Stimulated activated CD4-positive, alpha-beta T cell treated with anti-CD3 and anti-CD28 coated beads, Interleukin-12 subunit alpha, Interleukin-12 subunit beta, amount 100 ng/mL, for 24 hours (primary cell): ENCODE measurements around the gene SCAMP5.
A peak's percentile ranks its signal among the peaks of the same experiment; 100 is the strongest.

Experiments used
- DNase-seq, 2 experiments: peaks; one replicate each; pipeline ENCODE4 v3.0.0-alpha.2; 2020; ENCODE audit warnings: low read depth in 2 of 2

The SCAMP5 gene

DNA sequence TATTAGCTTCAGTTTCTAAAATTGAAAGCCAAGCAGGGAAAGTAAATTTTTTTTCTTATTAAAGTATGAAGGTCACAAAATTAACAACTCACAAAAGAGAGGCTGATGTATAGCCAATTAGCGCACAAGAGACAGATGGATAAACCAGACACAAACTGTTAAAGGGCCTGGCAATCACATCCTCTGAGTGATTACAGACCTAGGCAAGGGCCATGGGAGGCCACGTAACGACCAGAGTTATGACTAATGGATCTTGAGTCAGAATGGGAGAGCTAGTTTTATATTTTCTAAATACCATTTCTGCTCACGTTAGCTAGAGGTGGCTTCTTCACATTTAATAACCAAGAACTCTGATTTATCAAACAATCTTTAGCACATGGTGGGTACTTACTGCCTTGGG, 17.8 kb upstream of the SCAMP5 start:
- DNase-seq: no peak

DNA sequence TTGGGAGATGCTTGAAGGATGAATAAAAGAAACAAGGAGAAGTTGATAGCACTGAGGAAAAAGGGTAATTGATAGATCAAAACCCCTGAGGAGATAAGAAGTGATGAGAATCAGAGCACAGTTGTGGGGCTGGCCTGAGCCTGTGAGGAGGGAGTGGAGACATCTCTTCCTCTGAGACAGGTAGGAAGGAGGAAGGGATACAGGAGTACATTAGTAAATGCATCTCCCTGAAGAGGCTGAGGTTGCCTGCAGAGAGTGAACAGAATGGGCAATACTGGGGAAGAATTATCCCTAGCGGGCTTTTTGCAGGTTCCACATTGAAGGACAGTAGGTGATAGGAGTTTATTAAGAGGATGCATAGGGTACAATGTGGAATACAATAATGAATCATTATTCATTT, 17.3 kb upstream of the SCAMP5 start:
- DNase-seq: no peak

DNA sequence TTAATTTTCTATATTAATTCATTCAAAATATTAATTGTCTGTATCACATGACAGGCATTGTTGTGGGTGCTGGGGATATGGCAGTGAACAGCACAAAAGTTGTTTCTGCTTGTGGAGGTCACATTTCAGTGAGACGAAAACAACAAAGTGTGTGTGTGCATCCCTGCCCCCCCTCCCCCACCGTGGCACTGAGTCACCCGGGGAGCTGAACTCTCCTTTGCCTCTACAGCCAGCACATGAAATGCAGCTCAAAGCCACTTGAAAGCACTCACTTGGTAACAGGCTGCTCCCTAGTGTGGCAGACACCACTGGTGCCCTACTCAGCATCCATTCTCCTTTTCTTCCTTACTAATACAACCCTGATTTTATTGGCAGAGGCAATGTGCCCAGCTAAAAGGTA, 16.9 kb upstream of the SCAMP5 start:
- peak in 1 of 2 experiments; percentile 41 for DNase-seq

DNA sequence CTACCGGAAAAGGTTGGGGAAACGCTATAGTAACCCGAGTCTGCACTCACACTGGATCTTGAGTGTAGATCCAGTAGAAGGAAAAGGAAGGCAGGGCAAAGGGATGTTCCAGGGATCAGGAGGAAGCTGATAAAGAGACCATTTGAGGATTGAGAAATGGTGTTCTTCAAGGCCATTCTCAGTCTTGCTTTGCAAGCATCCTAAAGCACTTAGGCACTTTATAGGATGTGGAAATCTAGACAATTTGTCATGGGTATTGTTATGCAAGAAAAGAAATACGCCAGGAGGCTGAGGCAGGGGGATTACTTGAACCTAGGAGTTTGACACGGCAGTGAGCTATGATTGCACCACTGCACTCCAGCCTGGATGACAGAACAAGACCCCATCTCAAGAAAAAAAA, 13.2 kb upstream of the SCAMP5 start:
- no peak for DNase-seq

DNA sequence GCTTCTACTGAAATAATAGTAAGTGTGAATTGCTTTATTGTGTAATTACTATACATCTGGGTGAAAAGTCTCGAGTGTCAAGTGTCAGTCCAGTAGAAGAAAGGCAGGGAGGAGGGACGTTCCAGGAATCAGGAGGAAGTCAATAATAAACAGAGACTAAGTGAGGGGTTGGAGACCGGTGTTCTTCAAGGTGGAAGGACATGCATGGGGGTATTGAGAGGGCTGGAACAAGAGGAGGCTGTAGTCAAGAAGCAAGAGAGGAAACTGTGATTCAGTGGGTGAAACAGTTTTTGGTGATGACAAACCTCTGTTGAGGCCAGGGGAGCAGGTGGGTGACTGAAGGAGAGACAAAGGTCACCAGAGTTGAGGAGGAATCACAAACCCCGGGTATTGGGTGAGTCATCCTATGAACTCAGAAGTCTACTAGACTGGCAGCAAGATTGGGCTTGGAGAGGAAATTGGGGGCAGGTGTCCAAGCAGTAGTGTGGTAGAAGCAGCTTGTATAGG, 11.6 kb upstream of the SCAMP5 start:
- peak; percentile 28 to 48 for DNase-seq

DNA sequence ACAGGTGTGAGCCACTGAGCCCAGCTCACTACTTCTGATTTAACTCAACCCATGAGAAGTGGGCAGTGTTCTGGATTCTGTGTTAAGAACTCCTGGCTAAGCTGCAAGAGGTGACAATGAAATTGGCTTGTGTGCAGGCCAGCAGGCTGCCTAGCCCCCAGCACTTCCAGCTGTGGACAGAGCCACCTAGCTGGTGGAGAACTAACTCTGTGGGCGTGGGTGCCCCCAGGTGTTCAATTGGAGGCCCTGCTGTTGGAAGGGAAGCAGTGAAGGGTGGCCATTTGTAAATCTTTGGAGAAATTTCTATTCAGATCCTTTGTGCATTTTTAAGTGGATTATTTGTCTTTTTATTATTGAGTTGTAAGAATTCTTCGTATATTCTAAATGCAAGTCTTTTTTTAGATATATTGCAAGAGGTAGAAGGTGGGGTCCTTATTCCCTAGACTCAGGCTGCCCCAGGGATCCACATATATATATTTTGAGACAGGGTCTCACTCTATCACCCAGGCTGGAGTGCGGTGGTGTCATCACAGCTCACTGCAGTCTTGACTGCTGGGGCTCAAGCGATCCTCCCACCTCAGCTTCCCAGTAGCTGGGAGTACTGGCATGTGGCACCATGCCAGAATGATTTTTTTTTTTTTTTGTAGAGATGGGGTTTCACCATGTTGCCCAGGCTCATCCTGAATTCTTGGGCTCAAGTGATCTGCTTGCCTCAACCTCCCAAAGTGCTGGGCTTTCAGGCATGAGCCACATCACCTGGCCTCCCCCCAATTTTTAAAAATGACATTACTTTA, 7.2 kb upstream of the SCAMP5 start:
- no peak for DNase-seq

DNA sequence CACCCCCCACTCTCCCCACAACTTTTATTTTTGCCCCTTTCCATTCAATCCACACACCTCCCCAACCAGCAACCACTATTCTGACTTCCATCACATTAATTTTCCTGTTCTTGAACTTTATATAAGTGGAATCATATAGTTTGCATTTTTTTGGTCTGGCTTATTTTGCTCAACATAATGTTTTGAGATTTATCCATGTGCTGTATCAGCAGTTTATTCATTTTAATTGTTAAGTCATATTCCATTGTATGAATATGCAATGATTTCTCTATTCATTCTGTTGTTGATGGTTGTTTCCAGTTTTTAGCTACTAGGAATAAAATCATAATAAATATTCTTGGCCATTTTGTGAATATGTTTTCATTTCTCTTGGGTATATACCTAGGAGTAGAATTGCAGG, 5.8 kb upstream of the SCAMP5 start:
- no peak for DNase-seq

DNA sequence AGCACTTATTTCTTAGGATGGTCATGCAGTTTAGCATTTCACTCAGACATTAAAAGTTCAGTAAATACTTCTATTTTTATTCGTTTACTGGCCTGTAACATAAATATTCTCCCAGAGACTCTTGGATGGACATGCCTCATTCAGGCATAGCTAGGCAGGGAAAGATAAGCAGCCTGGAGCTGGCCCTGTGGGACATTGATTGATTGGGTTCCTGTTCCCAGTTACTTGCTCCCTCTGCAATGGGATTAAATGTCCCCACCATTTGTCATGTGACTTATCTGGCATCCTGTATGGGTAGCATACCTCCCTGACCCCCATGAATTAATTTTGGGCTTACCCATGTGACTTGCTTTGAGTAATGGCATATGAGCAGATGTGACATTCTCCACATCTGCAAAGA, 2.7 kb upstream of the SCAMP5 start:
- DNase-seq: no peak

DNA sequence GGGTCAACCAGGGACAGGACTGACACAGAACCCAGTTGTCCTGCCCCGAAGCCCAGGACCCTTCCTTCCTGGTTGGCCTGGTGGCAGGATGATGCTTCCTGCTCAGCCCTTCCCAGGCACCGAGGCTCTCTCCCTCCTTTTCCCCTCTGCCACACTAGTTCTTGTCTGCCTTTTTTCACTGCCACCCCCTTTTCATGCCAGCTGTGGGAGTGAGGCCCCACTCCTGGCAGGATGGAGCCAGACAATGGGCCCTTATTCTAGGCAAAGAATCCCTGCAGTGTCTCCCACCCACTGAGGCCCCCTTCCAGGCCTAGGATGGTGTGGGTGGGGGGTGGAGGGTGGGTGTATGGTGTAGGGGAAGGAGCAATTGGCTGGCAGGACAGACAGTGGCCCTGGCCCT, 1.1 kb upstream of the SCAMP5 start:
- no peak for DNase-seq

DNA sequence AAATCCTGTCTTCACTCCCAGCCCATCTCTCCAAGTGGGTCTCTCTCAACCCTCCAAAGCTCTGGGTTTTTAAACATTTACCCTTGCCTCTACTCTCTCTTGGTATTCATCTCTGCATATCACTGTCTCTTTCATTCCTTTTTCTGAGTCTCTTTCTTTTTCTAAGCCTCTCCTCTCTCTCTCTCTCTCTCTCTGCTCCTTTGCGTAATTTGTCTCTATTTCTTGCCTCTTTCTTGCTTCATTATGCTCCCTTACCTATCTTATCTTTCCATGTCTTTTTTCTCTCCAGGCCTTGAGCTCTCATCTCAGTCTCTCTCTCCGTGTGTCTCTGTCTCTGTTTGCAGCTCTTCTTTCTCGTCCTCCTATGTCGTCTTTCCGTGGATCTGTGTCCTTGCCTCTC, 678 bp upstream of the SCAMP5 start:
- no peak for DNase-seq

DNA sequence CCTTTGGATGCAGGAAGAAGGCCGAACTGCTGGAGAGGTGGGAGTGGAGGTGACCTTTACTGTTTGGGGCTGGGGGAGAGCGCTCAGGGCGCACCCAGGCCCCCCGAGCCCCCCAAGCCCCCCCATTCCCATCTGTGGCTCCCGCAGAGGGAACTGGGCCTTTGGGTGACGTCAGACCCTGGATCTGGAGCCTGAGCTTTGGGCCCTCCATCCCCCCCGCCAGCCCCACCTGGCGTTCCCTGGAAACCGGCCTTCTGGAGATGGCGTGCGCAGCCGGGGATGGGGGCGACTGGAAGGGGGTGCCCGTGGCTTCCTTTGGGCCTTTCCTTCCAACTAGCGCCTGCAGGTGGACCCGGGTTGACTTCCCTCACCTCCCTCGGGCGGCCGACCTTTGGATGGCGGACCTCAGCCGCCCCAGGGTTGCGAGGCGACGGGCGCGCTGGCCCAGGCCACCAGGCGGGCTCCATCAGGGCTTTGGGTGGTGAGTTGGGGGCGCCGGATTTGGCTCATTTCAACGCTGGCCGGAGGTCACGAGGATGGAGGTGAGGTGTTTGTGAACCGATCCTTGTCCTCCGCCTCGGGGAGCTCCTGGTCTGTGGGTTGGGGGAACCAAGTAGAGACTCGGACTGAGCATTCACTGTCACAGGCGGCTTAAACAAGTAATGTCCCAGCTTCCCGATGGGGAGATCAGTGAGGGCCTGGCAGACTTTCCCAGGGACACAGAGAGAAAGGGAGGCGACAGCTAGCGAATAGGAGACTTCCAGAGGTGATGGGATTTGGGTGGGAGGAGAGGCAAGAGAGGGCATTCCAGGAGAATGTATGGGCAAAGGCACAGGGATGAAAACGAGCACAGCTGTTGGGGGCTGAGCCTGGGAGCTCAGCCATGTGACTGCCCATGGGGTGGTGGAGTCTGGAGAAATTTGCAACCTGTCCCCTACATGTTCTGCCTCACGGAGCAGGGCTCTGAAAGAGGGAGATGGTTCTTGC, 709 bp downstream of the SCAMP5 start:
- DNase-seq: no peak

DNA sequence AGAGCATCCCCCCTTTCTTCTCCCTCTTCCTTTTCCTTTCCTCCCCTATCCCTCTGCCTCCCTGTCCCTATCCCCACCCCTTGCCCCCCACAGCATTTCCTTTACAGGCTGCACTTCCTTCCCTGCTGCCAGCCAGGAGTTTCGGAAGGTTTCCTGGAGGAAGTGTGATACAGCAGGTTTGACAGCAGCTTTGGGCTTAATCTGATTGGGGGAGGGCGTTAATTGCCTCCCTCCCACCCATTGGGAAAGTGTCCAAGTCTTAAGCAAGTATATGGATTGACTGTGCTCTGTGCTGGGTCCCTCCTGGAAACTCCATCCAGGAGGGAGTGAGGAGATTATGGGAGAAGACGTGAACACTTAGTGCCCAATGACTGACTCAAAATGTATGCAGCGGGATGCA, 1.8 kb downstream of the SCAMP5 start:
- no peak for DNase-seq

DNA sequence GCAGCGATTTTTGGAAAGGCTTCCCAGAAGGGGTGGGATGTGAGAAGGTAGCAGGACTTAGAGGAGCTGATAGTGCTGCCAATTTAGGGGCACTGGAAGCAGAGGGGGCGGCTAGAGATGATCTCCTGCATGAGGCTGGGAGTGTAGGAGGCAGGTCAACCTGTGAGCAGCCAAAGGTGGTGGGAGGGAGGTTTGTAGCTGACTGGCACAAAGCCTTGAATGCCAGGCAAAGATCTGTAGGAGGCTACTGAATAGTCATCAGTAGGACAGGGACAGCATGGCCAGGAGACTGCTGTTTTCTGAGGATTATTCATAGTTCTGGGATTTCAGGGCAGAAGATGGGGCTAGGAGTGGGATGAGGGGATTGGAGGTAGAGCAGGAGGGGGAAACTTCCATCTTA, 2.2 kb downstream of the SCAMP5 start:
- no peak for DNase-seq

DNA sequence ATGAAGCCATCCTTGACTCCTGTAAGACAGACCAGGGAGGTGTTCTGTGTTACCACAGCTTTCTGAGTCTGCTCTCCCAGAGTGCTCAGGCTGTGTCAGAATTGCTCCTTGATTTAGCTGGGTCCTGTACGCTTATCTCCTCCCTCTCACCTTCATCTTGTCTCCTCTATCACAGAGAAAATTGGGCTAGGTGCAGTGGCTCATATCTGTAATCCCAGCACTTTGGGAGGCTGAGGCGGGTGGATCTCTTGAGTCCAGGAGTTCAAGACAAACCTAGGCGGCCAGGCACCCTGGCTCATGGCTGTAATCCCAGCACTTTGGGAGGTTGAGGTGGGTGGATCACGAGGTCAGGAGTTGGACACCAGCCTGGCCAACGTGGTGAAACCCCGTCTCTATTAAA, 5.9 kb downstream of the SCAMP5 start:
- DNase-seq: no peak

DNA sequence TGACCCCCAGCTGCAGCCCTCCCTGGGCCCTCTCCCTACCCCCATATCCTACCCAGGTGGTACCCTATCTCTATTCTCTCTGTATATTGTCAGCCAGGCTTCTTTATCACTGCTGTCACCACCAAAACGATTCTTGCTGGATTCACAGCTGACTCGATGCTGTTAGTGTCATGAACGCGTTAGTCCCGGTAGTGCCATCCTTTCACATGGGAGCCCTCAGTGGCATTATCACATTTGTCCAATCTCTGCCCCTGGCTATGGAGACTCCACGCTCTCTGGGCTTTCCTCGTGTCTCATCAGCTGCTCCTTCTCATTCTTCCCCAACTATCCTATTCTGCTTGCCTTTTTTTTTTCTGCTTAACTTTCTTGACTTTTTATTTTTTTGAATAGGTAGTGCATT, 7.0 kb downstream of the SCAMP5 start:
- no peak for DNase-seq

DNA sequence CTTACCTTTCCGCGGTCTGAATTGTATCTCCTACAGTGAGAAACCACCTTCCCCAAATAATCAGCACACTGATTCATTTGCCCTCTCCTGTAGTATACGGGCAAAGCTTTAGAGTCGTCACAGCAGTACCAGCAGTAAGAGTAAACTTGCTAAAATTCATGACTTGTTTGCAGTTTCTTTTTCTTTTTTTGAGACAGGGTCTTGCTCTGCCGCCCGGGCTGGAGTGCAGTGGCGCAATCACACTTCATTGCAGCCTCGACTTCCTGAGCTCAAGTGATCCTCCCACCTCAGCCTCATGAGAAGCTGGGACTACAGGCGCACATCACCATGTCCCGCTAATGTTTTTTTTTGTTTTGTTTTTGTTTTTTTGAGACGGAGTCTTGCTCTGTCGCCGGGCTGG, 11.9 kb downstream of the SCAMP5 start:
- DNase-seq: no peak

DNA sequence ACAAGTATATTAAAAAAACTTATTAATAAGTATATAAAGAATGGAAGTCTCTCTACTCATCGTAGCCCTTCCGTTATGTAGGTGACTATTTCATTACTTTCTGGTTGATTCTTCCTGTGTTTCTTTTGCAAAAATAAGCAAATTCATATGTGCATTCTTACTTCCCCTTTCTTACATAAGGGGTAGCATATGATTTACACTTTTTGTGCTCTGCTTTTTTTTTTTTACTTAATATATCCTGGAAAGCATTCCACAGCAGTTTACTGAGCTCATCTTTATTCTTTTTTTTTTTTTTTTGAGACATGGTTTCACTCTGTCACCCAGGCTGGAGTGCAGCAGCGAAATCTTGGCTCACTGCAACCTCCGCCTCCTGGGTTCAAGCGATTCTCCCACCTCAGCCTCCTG, 12.9 kb downstream of the SCAMP5 start:
- no peak for DNase-seq

DNA sequence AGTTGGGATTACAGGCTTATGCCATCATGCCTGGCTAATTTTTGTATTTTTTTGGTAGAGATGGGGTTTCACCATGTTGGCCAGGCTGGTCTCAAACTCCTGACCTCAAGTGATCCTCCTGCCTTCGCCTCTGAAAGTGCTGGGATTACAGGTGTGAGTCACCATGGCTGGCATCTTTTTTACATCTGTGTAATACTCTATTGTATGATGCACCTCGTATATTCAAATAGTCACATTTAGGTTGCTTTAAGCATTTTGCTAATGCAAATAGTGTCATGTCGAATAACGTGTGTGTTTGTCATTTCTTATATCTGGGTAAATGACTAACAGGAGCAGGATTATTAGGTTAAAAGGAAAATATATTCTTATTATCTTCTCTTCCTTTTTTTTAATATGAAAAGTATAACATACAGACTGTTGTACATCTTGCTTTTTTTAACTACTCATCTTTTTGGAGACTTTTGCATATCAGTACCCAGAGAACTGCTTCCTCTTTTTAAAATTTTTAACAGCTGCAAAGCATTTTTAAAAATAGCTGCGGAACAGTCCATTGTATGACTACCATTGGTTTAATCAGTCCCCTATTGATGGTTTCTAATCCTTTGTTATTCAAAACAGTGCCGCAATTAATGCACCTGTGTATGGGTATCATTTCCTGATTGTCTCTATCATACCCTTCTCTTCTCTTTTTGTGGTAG, 13.4 kb downstream of the SCAMP5 start:
- DNase-seq: no peak

DNA sequence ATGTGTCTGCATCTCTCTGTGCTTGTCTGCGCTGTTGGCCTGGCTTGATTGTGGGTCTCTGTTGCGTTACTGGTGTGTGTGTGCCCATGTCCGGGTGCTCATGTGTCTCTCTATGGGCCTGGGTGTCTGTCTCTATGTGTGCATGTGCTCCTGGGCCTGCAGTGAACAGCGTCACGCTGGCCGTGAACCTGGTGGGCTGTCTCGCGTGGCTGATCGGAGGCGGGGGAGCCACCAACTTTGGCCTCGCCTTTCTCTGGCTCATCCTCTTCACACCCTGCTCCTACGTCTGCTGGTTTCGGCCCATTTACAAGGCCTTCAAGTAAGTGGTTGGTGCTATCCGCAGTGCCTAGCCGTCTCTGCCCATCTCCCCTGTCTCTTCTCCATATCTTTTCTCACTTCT, 21.1 kb downstream of the SCAMP5 start:
- no peak for DNase-seq

DNA sequence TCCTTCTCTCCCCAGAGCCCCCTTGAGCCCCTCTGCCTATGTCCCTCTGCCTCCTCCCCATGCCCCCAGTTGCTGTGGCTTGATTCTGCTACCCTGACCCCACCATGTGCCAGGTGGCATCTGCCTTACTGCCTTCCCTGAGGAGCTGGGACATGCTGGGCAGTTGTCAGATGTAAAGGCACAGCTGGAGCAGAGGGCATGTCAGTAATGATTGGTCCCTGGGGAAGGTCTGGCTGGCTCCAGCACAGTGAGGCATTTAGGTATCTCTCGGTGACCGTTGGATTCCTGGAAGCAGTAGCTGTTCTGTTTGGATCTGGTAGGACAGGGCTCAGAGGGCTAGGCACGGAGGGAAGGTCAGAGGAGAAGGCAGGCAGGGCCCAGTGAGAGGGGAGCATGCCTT, 24.6 kb downstream of the SCAMP5 start:
- DNase-seq: no peak

DNA sequence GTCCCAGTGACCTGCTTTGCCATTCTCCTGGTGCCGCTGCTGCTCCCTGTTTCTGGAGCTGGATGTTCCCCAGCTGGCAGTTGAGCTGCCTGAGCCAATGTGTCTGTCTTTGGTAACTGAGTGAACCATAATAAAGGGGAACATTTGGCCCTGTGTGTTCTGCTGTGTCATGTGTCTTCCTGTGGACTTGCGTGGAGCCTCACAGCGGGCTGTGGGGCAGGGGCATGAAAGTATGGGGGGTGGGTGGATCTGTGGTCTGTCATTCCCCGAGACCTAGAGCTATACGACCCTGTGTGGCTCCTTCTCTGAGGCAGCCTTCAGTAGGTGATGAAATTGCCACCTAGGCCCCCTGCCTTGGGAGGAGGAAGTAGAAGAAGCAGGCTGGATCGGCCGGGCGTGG, 26.0 kb downstream of the SCAMP5 start:
- DNase-seq: no peak

DNA sequence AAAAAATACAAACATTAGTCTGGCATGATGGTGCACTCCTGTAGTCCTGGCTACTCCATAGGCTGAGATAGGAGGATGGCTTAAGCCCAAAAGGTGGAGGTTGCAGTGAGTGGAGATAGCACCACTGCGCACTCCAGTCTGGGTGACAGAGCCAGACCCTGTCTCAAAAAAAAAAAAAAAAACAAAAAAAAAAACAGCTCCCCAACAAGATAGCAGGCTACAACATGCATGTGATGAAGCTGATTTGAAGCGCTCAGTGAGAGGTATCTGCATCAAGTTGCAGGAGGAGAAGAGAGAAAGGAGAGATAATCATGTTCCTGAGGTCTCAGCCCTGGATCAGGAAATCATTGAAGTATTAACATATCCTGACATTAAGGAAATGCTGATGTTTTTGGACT, 27.4 kb downstream of the SCAMP5 start:
- DNase-seq: no peak
